Measurements from ENCODE around the gene PPIE.

GRCh38 chr1:39812913-39813312, 74.2 kb downstream of the PPIE start:
- TF ChIP-seq POLR2A (IDR thresholded peaks at IDR 0.05; ENCODE audit: low read length): no peak
- TF ChIP-seq GATA1 (IDR thresholded peaks at IDR 0.05; ENCODE audit: low read depth, low read length): no peak
